Measurements from ENCODE around the gene BCAR1.

- TF ChIP-seq CTCF (IDR thresholded peaks at IDR 0.05) (no peak), POLR2A (IDR thresholded peaks at IDR 0.05) (no peak), POLR2AphosphoS5 (IDR thresholded peaks at IDR 0.05; ENCODE audit: insufficient read depth in 1 of 2, low read depth in 1 of 2) (no peak)
Measured at GRCh38 chr16:75281826-75282225, 30.4 kb upstream of the BCAR1 start.
